Measurements from ENCODE around the gene CREBZF.

GRCh38 chr11:85694385-85694980 lies 29.6 kb upstream of the CREBZF start:
- TF ChIP-seq POLR2A (IDR thresholded peaks at IDR 0.05; ENCODE audit: low read depth, low read length): no peak
- no peak for TF ChIP-seq POLR2AphosphoS5 (IDR thresholded peaks at IDR 0.05; ENCODE audit: low read depth, low read length)

All from GM12891 (cell line).